GM06990 (cell line): Measurements from ENCODE around the gene RNF208.

Experiments used
- DNase-seq: peaks from one replicate; pipeline ENCODE4 v3.0.0-alpha.2; 2011; ENCODE audit not compliant: insufficient read length; ENCODE audit errors: extremely low read depth
- H3K27me3 ChIP-seq: replicated peaks from 2 replicates; pipeline ENCODE4 v1.6.0; 2011; ENCODE audit warnings: low read length; ENCODE audit not compliant: control insufficient read depth, insufficient read depth
- H3K36me3 ChIP-seq: 2 replicates; pipeline ENCODE4 v1.5.1; 2011; ENCODE audit warnings: low read length; ENCODE audit not compliant: control insufficient read depth, insufficient read depth
- H3K4me3 ChIP-seq: replicated peaks from 2 replicates; pipeline ENCODE4 v1.5.1; 2011; ENCODE audit warnings: low read depth, mild to moderate bottlenecking, control low read depth, low read length
- CTCF ChIP-seq: IDR thresholded peaks from 2 replicates; pipeline ENCODE4 v1.5.1; 2011; ENCODE audit warnings: low read length, control low read depth, mild to moderate bottlenecking, inconsistent platforms; ENCODE audit not compliant: insufficient read depth, poor library complexity, severe bottlenecking

RNF208 gene

GRCh38 chr9:137255448-137256114 is 33.5 kb upstream of the RNF208 start:
- peaks cover 3% of the 10 kb centered on the region for H3K36me3 ChIP-seq
- no peaks in the 10 kb centered on the region for H3K27me3 ChIP-seq
- peak overlapping the region; percentile 94 for H3K4me3 ChIP-seq
- TF ChIP-seq CTCF: no peak
- no peak for DNase-seq

- H3K4me3 ChIP-seq: peak within 1 kb of the TSS; percentile 94
- DNase-seq: peak; percentile 93
- no peak for TF ChIP-seq CTCF
- H3K36me3 ChIP-seq: peaks cover 3% of the 10 kb centered on the region
- H3K27me3 ChIP-seq: no peaks in the 10 kb centered on the region
Measured at GRCh38 chr9:137254624-137255447, 32.8 kb upstream of the RNF208 start, which contains the start of gene NELFB. NELFB (plus strand) TSS chr9:137255327.

GRCh38 chr9:137253717-137254623 is 31.9 kb upstream of the RNF208 start:
- DNase-seq: no peak
- Histone ChIP-seq H3K27me3 (no peaks in the 10 kb centered on the region), H3K4me3 (peak overlapping the region; percentile 70), H3K36me3 (peaks cover 1% of the 10 kb centered on the region)
- no peak for TF ChIP-seq CTCF

GRCh38 chr9:137252555-137253506 is 30.8 kb upstream of the RNF208 start:
- DNase-seq: no peak
- TF ChIP-seq CTCF: no peak
- Histone ChIP-seq H3K4me3 (no peak overlapping the region), H3K27me3 (no peaks in the 10 kb centered on the region), H3K36me3 (peaks cover 1% of the 10 kb centered on the region; the same call in 1 of the 2 replicates)
